Ramos (cell line): Measurements from ENCODE around the gene SAMD4B.
"Not testable (repeated sequence)": the region's sequence is repeated elsewhere in the genome, so short reads cannot be mapped to it uniquely, and the experiment has no call there.

ENCODE experiments used
- in situ Hi-C: fragments of 300-500 bp; cut with MboI; formaldehyde crosslinking; loops from one replicate; pipeline ENCODE4 v1.14.3; 2022; ENCODE audit warnings: low sequenced_read_pairs; ENCODE audit not compliant: unreplicated experiment

The SAMD4B gene

DNA sequence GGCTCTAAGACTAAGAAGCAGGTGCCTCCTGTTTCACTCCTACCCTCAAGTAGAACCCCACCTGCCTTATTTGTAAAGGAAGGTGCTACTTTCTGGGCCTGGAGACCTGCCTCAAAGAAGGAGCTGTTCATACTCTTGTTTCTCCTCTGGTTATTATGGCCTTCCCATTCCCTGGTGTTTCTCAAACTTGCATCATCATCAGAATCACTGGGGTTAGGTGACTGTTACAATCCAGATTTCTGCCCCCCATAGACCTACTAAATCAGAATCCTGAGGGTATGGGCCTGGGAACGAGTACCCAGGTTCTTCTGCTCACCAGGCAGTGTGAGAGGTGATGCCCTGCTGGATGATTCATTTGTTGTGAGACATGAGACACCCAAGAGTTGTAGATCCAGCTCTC is 18.4 kb downstream of the SAMD4B start:
- in situ Hi-C loops = no loop called here

DNA sequence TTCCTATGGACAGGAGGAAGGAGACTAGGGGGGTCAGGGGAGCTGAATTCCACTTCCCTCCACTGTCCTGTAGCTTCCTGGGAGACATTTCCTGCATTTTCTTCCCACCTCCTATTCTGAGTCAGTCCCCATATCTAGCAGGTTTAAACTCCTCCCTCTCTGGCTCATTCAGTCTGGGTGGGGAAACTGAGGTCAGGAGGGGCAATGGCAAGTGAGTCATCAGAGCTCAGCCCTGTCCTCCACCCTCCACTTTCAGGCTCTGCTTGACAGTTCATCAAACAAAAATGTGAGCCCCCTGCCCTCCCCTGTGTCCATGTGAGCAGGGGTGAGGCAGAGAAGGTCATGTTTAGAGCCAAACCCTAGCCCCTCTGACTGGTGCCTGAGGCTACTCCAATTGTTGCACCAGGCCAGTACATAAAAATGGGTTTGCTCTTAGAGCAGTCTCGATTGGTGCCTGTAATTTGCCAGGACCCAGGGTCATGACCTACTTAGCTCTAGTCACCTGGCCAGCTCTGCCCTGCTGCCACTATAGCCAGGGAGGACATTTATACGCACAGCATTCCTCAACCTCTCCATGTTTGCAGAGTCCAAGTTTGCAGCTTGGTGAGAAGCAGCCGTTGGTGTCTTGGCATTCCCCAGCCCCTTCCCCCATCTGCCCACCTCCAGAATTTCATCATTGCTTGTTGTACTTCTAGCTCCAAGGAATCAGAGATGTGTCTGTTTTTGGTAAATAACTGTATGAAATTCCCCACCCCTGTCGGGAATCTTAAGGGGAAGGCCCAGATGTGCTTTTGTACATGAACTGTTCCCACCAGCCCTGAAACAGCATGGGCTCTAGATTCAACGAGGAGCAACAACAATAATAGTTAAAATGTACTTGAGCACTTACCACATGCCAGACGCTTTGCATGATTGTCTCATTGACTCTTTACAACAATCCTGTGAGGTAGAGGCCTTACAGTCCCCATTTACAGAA is 20.7 kb downstream of the SAMD4B start:
- in situ Hi-C loops = no loop called here

- in situ Hi-C loops = no loop called here
These were observed 21.8 kb downstream of the SAMD4B start for GRCh38 chr19:39363901-39364457.

GRCh38 chr19:39365531-39365930 is 23.3 kb downstream of the SAMD4B start:
- in situ Hi-C loops = no loop called here

DNA sequence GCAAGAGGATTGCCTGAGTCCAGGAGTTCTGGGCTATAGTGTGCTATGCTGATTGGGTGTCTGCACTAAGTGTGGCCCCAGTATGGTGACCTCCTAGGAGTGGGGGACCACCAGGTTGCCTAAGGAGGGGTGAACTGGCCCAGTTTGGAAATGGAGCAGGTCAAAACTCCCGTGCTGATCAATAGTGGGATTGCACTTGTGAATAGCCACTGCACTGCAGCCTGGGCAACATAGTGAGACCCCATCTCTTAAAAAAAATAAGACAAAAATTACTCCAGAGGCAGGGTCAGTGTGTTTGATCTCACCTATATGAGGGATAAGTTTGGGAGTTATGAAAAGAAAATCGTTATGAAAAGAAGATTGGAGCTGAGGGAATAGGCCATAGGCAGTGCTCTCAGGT is 27.0 kb downstream of the SAMD4B start:
- in situ Hi-C loops = no loop called here

GRCh38 chr19:39370735-39371134 is 28.5 kb downstream of the SAMD4B start:
- in situ Hi-C loops = no loop called here

GRCh38 chr19:39372047-39372802 is 30.0 kb downstream of the SAMD4B start:
- in situ Hi-C loops = no loop called here

DNA sequence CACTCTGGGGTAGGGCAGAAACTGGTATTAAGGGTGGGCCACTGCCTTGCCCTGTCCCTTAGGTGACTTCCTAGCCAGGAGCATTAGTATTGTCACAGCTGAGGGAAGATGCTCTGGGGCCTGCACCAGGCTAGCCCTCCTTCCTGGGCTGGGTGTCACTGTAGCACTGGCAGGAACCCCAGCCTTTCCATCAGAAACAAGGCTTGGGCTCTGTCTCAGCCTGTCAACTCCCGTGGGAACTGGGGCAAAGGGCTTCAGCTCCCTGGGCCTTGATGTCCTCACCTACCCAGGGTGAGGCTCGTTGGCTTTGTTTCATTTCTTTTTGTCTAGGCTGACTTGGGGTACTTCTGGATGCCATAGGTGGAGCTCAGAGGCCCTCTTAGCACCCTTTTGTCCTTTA is 30.7 kb downstream of the SAMD4B start:
- in situ Hi-C loops = no loop called here

DNA sequence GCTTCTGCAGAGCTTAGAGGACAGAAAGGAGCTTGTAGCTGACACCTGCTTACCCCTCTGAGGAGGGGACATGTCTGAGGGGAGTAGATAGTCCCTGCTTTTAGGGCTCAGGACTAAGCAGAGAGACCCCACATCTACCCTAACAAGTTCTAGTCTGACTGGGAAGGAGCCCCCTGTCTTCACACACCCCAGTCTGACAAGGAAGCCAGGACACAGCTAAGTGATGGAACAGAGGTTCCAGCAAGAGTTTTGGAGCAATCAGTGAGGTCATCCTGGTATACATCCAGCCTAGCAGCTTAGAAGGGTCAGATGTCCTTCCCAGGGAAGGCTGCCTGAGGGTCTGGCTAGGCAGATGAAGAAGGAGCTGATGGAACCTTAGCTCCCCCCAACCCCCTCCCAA is 33.7 kb downstream of the SAMD4B start:
- in situ Hi-C loops = no loop called here

DNA sequence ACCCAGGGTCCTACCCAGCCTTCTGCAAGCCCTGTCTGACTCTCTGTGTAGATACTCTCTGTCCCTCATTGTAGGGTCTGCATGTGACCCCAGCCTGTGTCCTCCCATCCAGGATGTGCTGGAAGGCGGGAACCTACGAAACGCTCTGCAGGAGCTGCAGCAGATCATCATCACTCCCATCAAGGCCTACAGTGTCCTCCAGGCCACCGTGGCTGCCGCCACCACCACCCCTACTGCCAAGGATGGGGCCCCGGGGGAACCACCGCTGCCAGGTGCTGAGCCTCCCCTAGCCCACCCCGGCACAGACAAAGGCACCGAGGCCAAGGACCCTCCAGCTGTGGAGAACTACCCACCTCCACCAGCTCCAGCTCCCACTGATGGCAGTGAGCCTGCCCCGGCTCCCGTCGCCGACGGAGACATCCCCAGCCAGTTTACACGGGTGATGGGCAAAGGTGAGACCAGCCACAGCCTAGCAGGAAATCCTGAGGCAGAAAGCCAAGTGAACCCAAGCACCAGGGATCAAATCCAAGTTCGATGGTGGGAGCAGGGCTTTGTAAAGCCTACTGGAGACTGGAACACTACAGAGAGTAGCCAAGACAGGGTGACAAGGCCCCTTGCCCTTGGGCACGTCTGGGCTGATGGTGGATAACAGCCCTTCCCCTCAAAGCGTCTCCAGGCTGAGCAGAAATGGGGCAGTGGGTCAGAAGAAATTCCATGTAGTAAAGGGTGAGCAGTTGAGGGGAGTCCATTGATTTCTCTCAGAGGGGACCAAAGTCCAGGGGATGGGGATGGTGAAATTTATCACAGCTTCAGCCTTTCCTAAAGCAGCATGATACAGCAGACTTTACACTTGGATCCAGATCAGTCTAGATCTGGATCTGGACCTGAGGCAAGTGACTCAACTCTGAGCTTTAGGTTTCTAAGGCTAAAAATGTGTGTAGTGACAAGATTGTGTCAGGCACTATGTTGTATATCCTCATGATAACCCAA is 35.4 kb downstream of the SAMD4B start:
- in situ Hi-C loops = no loop called here

DNA sequence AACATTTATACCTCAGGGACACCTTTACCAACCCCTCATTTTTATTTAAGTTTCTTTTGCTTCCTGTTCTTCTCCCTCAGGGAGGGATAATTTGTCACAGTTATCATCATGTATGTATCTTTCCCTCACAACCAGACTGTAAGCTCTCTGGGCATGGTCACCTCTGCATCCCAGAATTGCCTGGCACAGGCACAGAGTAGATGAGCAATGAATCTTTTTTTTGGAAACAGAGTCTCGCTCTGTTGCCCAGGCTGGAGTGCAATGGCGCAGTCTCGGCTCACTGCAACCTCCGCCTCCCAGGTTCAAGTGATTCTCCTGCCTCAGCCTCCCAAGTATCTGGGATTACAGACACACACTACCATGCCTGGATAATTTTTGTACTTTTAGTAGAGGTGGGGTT is 37.1 kb downstream of the SAMD4B start:
- in situ Hi-C loops = not testable (repeated sequence)

GRCh38 chr19:39379865-39380396 is 37.7 kb downstream of the SAMD4B start:
- in situ Hi-C loops = no loop called here

- in situ Hi-C loops = no loop called here
These were observed 38.6 kb downstream of the SAMD4B start for GRCh38 chr19:39380521-39381502.

GRCh38 chr19:39381910-39382611 is 39.8 kb downstream of the SAMD4B start:
- in situ Hi-C loops = no loop called here

GRCh38 chr19:39382991-39383828 is 41.0 kb downstream of the SAMD4B start:
- in situ Hi-C loops = no loop called here

GRCh38 chr19:39384839-39385568 is 42.8 kb downstream of the SAMD4B start:
- in situ Hi-C loops = no loop called here
